ENCODE data around the gene SAG. TPM values are rescaled to one million over a fixed set of nuclear protein-coding genes. Genes with fewer than 3 reads are reported as not detected.

The SAG gene
- total and polyA plus RNA-seq, 2 of the 13 experiments (the other 11 are each of a cell fraction or from before 2014, with no cell fraction given), result not detected

DNA sequence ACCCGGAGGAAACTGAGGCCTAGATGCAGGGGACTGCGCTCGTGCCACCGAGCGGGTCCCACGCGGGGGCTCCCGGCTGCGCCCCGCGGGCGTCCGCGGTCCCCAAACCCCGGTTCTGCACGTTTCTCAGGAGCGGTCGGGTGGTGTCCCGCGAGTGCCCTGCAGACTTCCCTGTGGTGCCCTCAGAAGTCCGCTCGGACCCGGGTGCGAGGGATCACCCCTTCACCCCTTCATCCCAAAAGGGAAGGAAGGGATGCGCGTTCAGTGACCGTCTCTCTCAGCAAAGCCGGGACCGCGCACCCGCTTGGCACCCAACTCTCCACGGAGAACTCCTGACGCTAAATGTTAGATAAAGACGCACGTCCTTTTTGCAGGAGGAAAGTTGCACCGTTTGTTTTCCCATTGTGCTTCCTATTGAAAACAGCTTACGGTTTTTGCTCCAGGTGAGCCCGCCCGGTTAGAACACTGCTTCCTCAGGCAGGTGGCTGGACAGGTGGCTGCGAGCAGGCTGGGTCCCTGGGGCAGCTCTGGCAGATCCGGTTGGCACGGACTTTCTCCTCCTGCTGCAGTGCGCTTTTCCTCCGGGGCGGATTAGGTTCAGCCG lies 47.5 kb downstream of the SAG start (continued):
- TF ChIP-seq POLR2AphosphoS2 (IDR thresholded peaks at IDR 0.05; ENCODE audit: low read depth, low read length) (no peak), MYC (CRISPR knock-in tag; IDR thresholded peaks at IDR 0.05; ENCODE audit: borderline replicate concordance) (peak; percentile 15; the same call in 1 of the 2 replicates), KLF12 (CRISPR knock-in tag; IDR thresholded peaks at IDR 0.05; ENCODE audit: borderline replicate concordance) (no peak), NRL (CRISPR knock-in tag; IDR thresholded peaks at IDR 0.05; ENCODE audit: borderline replicate concordance) (peak; percentile 60; the same call in 1 of the 2 replicates), ZNF782 (CRISPR knock-in tag; IDR thresholded peaks at IDR 0.05; ENCODE audit: borderline replicate concordance) (0 out of 2 replicates have a peak, but pooled peaks have one; percentile 44), ATF1 (CRISPR knock-in tag; IDR thresholded peaks at IDR 0.05) (no peak)
- TF ChIP-seq, protein P1, sequence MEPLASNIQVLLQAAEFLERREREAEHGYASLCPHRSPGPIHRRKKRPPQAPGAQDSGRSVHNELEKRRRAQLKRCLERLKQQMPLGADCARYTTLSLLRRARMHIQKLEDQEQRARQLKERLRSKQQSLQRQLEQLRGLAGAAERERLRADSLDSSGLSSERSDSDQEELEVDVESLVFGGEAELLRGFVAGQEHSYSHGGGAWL (CRISPR knock-in tag; IDR thresholded peaks at IDR 0.05), result 0 out of 2 replicates have a peak, but pooled peaks have one; percentile 41
- TF ChIP-seq, protein P2, sequence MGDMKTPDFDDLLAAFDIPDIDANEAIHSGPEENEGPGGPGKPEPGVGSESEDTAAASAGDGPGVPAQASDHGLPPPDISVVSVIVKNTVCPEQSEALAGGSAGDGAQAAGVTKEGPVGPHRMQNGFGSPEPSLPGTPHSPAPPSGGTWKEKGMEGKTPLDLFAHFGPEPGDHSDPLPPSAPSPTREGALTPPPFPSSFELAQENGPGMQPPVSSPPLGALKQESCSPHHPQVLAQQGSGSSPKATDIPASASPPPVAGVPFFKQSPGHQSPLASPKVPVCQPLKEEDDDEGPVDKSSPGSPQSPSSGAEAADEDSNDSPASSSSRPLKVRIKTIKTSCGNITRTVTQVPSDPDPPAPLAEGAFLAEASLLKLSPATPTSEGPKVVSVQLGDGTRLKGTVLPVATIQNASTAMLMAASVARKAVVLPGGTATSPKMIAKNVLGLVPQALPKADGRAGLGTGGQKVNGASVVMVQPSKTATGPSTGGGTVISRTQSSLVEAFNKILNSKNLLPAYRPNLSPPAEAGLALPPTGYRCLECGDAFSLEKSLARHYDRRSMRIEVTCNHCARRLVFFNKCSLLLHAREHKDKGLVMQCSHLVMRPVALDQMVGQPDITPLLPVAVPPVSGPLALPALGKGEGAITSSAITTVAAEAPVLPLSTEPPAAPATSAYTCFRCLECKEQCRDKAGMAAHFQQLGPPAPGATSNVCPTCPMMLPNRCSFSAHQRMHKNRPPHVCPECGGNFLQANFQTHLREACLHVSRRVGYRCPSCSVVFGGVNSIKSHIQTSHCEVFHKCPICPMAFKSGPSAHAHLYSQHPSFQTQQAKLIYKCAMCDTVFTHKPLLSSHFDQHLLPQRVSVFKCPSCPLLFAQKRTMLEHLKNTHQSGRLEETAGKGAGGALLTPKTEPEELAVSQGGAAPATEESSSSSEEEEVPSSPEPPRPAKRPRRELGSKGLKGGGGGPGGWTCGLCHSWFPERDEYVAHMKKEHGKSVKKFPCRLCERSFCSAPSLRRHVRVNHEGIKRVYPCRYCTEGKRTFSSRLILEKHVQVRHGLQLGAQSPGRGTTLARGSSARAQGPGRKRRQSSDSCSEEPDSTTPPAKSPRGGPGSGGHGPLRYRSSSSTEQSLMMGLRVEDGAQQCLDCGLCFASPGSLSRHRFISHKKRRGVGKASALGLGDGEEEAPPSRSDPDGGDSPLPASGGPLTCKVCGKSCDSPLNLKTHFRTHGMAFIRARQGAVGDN (CRISPR knock-in tag; IDR thresholded peaks at IDR 0.05), result peak; percentile 51
- TF ChIP-seq, protein P3, sequence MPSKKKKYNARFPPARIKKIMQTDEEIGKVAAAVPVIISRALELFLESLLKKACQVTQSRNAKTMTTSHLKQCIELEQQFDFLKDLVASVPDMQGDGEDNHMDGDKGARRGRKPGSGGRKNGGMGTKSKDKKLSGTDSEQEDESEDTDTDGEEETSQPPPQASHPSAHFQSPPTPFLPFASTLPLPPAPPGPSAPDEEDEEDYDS (CRISPR knock-in tag; IDR thresholded peaks at IDR 0.05), result no peak
